Superior temporal gyrus (tissue), 1 donor: ENCODE results near the gene ANKRD36.
"Not testable (repeated sequence)": the region's sequence is repeated elsewhere in the genome, so short reads cannot be mapped to it uniquely, and the experiment has no call there.

ENCODE experiments used
- DNase-seq: peaks from one replicate; pipeline ENCODE4 v3.0.0-alpha.2; 2016; ENCODE audit errors: extremely low spot score

Gene ANKRD36

DNA sequence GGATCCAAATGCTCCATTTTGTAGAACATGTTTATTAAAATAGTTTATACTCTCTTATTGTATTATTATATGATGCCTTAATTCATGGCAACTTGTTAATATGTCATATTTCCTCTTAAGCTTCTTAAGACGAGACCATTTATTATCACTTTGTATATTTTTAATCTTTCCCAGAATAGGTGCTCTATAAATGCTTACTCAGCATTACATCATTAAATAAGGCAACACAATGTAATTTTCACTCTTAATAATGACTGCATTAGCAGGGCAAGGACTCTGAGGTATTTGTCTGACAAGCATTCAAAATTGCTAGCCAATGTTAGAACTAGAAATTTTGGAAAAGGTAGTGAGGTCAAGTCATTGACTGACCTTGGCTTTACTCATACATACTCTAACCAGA is 180.7 kb downstream of the ANKRD36 start:
- DNase-seq = not testable (repeated sequence)
